HG03060 (cell line): ENCODE results near the gene ANKRD35.

Experiments used
- ATAC-seq: cut with Tn5 transposase; IDR thresholded peaks from one replicate; pipeline ENCODE4 v1.9.1; 2021; ENCODE audit warnings: low read depth, moderate number of reproducible peaks; ENCODE audit not compliant: unreplicated experiment

Gene ANKRD35

GRCh38 chr1:145895471-145895870, 9.8 kb upstream of the ANKRD35 start:
- no peak for ATAC-seq

- ATAC-seq = no peak
Observed at GRCh38 chr1:145893306-145894055, 7.8 kb upstream of the ANKRD35 start.

DNA sequence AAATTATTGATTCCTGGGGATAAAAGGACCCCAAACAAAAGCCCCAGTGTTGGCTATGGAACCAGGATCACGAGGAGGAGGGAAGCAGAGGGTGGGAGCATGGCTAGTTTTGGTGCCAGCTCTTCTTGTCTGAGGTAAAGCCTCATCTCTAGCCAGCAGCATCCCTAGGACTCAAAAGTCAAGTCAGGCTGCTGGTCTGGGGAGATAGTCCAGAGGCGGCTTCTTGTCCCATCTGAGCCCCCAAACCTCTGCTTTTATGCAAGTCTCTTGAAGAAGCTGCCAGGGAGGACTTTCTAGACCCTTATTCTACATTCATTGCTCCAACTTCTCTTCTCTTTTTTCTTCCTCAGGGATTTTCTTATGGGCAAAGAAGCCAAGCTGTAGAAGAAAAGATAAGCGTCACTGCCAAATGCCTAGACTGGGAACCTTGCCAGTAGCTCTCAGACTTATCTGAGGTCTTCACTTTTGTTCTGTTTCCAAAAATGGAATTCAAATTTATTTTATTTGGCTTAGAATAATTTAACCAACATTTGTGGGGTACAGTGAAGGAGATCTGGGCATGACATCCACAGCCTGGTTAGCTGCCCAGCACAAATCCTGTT, 6.9 kb upstream of the ANKRD35 start:
- ATAC-seq = no peak

- no peak for ATAC-seq
Observed at GRCh38 chr1:145891587-145892485, 6.2 kb upstream of the ANKRD35 start.

GRCh38 chr1:145891143-145891542, 5.5 kb upstream of the ANKRD35 start:
- no peak for ATAC-seq

- ATAC-seq = no peak
Observed at GRCh38 chr1:145889722-145890121, 4.1 kb upstream of the ANKRD35 start.

- no peak for ATAC-seq
Observed at GRCh38 chr1:145887631-145888030, 2.0 kb upstream of the ANKRD35 start.

- no peak for ATAC-seq
Observed at GRCh38 chr1:145886816-145887215, 1.1 kb upstream of the ANKRD35 start.

DNA sequence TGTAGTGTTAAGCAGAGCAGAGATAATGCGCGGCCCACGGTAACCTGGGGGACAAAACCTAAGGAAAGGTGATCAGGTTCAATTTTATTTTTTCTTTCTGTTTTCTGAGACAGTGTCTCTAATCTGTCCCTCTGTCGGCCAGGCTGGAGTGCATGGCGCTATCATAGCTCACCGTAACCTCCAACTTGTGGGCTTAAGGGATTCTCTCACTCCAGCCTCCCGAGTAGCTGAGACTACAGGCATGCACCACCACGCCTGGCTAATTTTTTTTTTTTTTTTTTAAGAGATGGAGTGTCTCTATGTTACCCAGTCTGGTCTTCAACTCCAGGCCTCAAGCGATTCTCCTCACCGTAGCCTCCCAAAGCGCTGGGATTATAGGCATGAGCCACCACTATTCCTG, 724 bp upstream of the ANKRD35 start:
- no peak for ATAC-seq

- ATAC-seq = no peak
Observed at GRCh38 chr1:145884675-145885074, 991 bp downstream of the ANKRD35 start.

GRCh38 chr1:145879775-145880174, 5.9 kb downstream of the ANKRD35 start:
- no peak for ATAC-seq

GRCh38 chr1:145878724-145879123, 6.9 kb downstream of the ANKRD35 start:
- no peak for ATAC-seq

DNA sequence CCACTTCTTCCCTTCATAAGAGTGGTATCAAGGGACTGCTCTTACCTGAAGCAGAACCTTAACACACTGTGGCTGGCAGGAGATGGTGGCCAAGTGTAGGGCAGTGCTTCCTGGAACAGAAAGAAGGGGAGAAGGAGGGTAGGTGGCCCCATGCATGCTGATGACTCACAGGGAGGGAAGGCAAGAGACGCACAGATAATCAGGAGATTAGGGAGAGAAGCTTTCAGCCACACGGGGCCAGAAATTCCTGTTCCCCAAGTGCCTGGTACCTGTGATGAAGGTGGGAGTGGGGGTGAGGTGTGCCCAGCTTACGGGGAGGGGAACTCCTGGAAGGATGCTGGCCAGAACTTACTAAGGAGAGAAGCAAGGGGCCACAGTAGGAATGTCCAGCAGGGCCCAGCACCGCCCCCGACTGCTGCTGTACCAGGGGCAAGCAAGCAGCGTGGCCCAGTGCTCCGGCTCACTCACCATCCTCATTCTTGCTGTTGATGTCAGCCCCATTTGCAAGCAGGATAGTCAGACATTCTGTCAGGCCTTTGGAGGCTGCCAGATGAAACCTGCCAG, 7.7 kb downstream of the ANKRD35 start:
- ATAC-seq = no peak

DNA sequence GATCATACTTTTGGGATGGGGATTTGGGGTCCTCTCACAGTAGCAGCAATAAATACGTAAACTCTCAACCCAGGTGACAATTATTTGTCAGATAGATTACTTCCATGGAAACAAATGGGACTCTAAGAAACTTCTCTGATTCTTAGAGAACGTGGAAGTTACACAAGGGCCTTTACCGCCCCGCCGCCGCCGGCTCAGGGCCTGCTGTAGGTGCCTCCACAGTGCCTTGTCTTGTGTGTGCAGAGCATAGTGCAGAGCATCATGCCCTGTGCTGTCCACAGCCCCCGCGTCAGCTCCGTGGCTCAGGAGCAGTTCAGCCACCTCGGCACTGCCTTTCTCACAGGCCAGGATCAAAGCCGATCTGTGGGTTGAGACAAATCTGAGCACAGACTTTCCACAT, 11.0 kb downstream of the ANKRD35 start:
- no peak for ATAC-seq

GRCh38 chr1:145871994-145872924, 13.4 kb downstream of the ANKRD35 start:
- ATAC-seq = no peak

- no peak for ATAC-seq
Observed at GRCh38 chr1:145868232-145868631, 17.4 kb downstream of the ANKRD35 start.

- no peak for ATAC-seq
Observed at GRCh38 chr1:145863282-145864018, 22.2 kb downstream of the ANKRD35 start.

DNA sequence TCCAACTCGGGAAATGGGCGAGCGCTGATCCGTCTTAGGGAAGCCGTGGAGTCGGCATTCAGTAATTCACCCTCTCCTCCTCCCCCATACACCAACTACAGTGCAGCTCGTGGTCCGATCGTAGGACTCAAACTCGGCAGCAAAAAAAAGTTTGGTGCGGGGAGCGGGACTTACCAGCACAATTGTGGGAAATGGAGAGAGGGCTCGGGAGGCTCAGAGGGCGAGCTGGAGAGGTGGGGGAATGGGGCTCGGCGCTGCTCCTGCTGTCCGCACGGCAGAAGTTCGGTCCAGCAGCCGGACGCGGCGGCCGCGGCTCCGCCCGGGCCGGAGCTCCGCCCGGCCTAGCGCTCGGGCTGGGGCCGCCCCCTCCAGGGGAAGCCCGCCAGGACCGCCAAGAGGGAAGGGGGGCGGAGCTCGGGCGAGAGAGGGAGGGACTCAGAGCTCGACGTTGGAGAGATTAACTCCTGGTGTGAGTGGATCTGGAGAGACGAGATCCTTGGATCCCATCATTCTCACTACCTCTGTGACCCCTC, 26.1 kb downstream of the ANKRD35 start:
- ATAC-seq = no peak

DNA sequence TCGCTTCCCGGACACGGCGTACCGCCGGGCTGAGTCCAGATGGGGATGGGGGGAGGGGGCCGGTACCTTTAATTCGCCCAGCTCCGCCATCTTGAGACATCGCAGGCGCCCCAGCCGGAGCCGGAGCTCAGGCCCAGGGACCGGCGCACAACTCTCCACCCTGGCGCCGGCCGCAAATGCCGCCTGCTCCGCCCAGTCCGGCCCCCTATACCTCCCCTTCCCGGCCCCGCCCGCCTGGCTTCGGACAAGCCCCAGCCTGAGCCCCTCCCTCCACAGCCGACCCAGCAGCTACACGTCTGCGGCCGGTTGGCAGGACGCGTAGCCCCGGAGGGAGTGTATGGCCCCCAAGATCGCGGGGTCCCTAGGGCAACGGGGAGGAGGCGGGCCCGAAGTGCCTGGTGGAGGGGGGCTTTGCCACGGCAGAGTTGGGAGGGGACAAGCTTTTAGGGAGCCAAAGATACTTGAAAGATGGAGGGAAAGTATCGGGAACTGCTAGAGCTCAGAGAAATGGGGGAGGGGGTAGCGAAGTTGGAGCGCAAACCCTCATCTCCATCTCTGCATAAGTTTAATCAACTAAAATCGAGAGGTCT, 26.7 kb downstream of the ANKRD35 start, which contains the start of gene PIAS3:
Gene PIAS3, minus strand, starts transcription at position 181 of the 590 bp plus-strand sequence. Its CDS starts 91 bp downstream, at position 90.
- peak; percentile 46 for ATAC-seq
